ENCODE results near the gene CPE.

GRCh38 chr4:165481053-165481835 is 102.4 kb downstream of the CPE start:
- no peak for TF ChIP-seq CTCF (IDR thresholded peaks at IDR 0.05; ENCODE audit: insufficient read depth, low read length)
- no peak for TF ChIP-seq POLR2AphosphoS5 (IDR thresholded peaks at IDR 0.05; ENCODE audit: low read depth)

All from HL-60 (cell line).